Stimulated activated CD8-positive, alpha-beta memory T cell treated with anti-CD3 and anti-CD28 coated beads, Interleukin-15, amount 100 ng/mL, for 1 hour (primary cell): ENCODE data around the gene HHATL.

Experiments
- DNase-seq: peaks from one replicate; pipeline ENCODE4 v3.0.0-alpha.2; 2020; ENCODE audit warnings: low read depth

Gene HHATL

GRCh38 chr3:42702066-42702951 is at the start of gene HHATL:
Gene HHATL (minus strand): TSS chr3:42702798. CDS start chr3:42700826, 1,972 bp downstream.
- DNase-seq, result no peak

GRCh38 chr3:42751609-42752008 is 49.0 kb upstream of the HHATL start:
- DNase-seq, result no peak

GRCh38 chr3:42750834-42751233 is 48.2 kb upstream of the HHATL start:
- no peak for DNase-seq

- DNase-seq, result no peak
Measured at GRCh38 chr3:42749753-42750231, 47.2 kb upstream of the HHATL start.

GRCh38 chr3:42749025-42749752 is 46.6 kb upstream of the HHATL start:
- no peak for DNase-seq

GRCh38 chr3:42747581-42747980 is 45.0 kb upstream of the HHATL start:
- no peak for DNase-seq

- no peak for DNase-seq
Measured at GRCh38 chr3:42746455-42747450, 44.2 kb upstream of the HHATL start.

GRCh38 chr3:42745776-42746454 is 43.3 kb upstream of the HHATL start:
- no peak for DNase-seq

- DNase-seq, result no peak
Measured at GRCh38 chr3:42745291-42745745, 42.7 kb upstream of the HHATL start.

- DNase-seq, result no peak
Measured at GRCh38 chr3:42743204-42743995, 40.8 kb upstream of the HHATL start.

- no peak for DNase-seq
Measured at GRCh38 chr3:42742688-42743087, 40.1 kb upstream of the HHATL start.

GRCh38 chr3:42742259-42742658 is 39.7 kb upstream of the HHATL start:
- no peak for DNase-seq

GRCh38 chr3:42741796-42742195 is 39.2 kb upstream of the HHATL start:
- DNase-seq, result no peak

- no peak for DNase-seq
Measured at GRCh38 chr3:42739401-42740158, 37.0 kb upstream of the HHATL start.

- DNase-seq, result no peak
Measured at GRCh38 chr3:42736531-42736930, 33.9 kb upstream of the HHATL start.

- no peak for DNase-seq
Measured at GRCh38 chr3:42736081-42736480, 33.5 kb upstream of the HHATL start.

- no peak for DNase-seq
Measured at GRCh38 chr3:42735615-42736014, 33.0 kb upstream of the HHATL start.

- DNase-seq, result no peak
Measured at GRCh38 chr3:42735019-42735418, 32.4 kb upstream of the HHATL start.

GRCh38 chr3:42734263-42734860 is 31.8 kb upstream of the HHATL start:
- no peak for DNase-seq
